Neural progenitor cell (in vitro differentiated cells): ENCODE measurements around the gene ALKAL2. TPM values are rescaled to one million over a fixed set of nuclear protein-coding genes. Genes with fewer than 3 reads are reported as not detected.

ENCODE experiments used
- DNase-seq: peaks from one replicate; pipeline ENCODE4 v3.0.0-alpha.2; 2016; ENCODE audit warnings: low spot score
- H2AFZ ChIP-seq: fragments of 200-600 bp; sonication (generic); replicated peaks from 2 replicates; pipeline ENCODE4 v1.6.1; 2016; ENCODE audit warnings: antibody characterized with exemption
- H3F3A ChIP-seq: fragments of 200-600 bp; sonication (generic); 2 replicates; pipeline ENCODE4 v1.6.1; 2016; ENCODE audit warnings: antibody characterized with exemption, low read depth
- H3K27ac ChIP-seq: fragments of 200-600 bp; sonication (generic); 2 replicates; pipeline ENCODE4 v1.5.1; 2016; ENCODE audit warnings: mild to moderate bottlenecking
- H3K27me3 ChIP-seq: fragments of 200-600 bp; sonication (generic); 2 replicates; pipeline ENCODE4 v1.6.1; 2016; ENCODE audit warnings: mild to moderate bottlenecking, moderate library complexity
- H3K36me3 ChIP-seq: fragments of 200-600 bp; sonication (generic); 2 replicates; pipeline ENCODE4 v1.5.1; 2016
- H3K4me1 ChIP-seq: fragments of 200-600 bp; sonication (generic); 2 replicates; pipeline ENCODE4 v1.6.1; 2016; ENCODE audit warnings: mixed run types
- H3K4me2 ChIP-seq: fragments of 200-600 bp; sonication (generic); 2 replicates; pipeline ENCODE4 v1.6.1; 2016
- H3K4me3 ChIP-seq: fragments of 200-600 bp; sonication (generic); 2 replicates; pipeline ENCODE4 v1.5.1; 2016
- H3K79me2 ChIP-seq: fragments of 200-600 bp; sonication (generic); 2 replicates; pipeline ENCODE4 v1.6.1; 2016; ENCODE audit warnings: low read depth
- H3K9ac ChIP-seq: fragments of 200-600 bp; sonication (generic); 2 replicates; pipeline ENCODE4 v1.6.1; 2016
- H3K9me3 ChIP-seq: fragments of 200-600 bp; sonication (generic); 2 replicates; pipeline ENCODE4 v1.5.1; 2016; ENCODE audit warnings: low read depth
- H4K20me1 ChIP-seq: fragments of 200-600 bp; sonication (generic); 2 replicates; pipeline ENCODE4 v1.6.1; 2016; ENCODE audit warnings: low read depth
- H3K27ac Mint-ChIP-seq: 3 replicates; pipeline ENCODE4 v1.8.0; 2021; ENCODE audit warnings: mixed read lengths
- H3K27me3 Mint-ChIP-seq: 2 replicates; pipeline ENCODE4 v1.8.0; 2022; ENCODE audit warnings: low read depth, mild to moderate bottlenecking, inconsistent platforms, moderate library complexity, mixed read lengths; ENCODE audit not compliant: insufficient read depth
- H3K36me3 Mint-ChIP-seq: 3 replicates; pipeline ENCODE4 v1.8.0; 2021; ENCODE audit warnings: mixed read lengths
- H3K4me1 Mint-ChIP-seq: 3 replicates; pipeline ENCODE4 v1.8.0; 2021; ENCODE audit warnings: mixed read lengths
- H3K4me3 Mint-ChIP-seq: 3 replicates; pipeline ENCODE4 v1.8.0; 2021; ENCODE audit warnings: mild to moderate bottlenecking, moderate library complexity, mixed read lengths
- H3K9me3 Mint-ChIP-seq: 3 replicates; pipeline ENCODE4 v1.8.0; 2020; ENCODE audit warnings: mixed read lengths
- EZH2 ChIP-seq: fragments of 200-600 bp; sonication (generic); IDR thresholded peaks from 2 replicates; pipeline ENCODE4 v1.6.1; 2017; ENCODE audit warnings: antibody characterized with exemption, mild to moderate bottlenecking, moderate library complexity
- EZH2phosphoT487 ChIP-seq: fragments of 200-600 bp; sonication (generic); IDR thresholded peaks from 2 replicates; pipeline ENCODE4 v1.6.1; 2017; ENCODE audit warnings: antibody characterized with exemption
- total RNA-seq: library from RNA; depleted of rRNA; stranded (reverse); fragments of >200 nt; gene quantifications from 2 replicates; pipeline ENCODE4 v1.2.3, GENCODE V29; 2015; ENCODE audit warnings: low replicate concordance
- TF ChIP-seq, protein P1 (sequence below): fragments of 200-600 bp; sonication (generic); IDR thresholded peaks from 2 replicates; pipeline ENCODE4 v1.5.1; 2017; ENCODE audit warnings: antibody characterized with exemption, mild to moderate bottlenecking

The ALKAL2 gene
- total RNA-seq, 1 donor from 2014 or later, result not detected

DNA sequence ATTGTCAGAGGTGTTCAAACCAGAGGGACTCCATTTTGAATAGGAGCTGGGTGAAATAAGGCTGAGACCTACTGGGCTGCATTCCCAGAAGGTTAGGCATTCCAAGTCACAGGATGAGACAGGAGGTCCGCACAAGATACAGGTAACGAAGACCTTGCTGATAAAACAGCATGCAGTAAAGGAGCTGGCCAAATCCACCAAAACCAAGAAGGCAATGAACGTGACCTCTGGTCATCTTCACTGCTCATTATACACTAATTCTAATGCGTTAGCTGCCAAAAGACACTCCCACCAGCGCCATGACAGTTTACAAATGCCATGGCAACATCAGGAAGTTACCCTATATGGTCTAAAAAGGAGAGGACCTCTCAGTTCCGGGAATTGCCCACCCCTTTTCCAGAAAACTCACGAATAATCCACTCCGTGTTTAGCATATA is 34.7 kb downstream of the ALKAL2 start:
- H3K9me3 ChIP-seq, result peaks cover 4% of the 10 kb centered on the region
- no peak overlapping the region for H3K4me3 ChIP-seq
- Mint-ChIP-seq H3K27ac (no peak overlapping the region), H3K9me3 (peaks cover 9% of the 10 kb centered on the region), H3K36me3 (peaks cover 13% of the 10 kb centered on the region), H3K27me3 (no peaks in the 10 kb centered on the region), H3K4me3 (no peak overlapping the region), H3K4me1 (peaks cover 6% of the 10 kb centered on the region)
- no peak overlapping the region for H2AFZ ChIP-seq
- H4K20me1 ChIP-seq, result no peaks in the 10 kb centered on the region
- H3K4me1 ChIP-seq, result no peaks in the 10 kb centered on the region
- H3K27ac ChIP-seq, result no peak overlapping the region
- no peak for DNase-seq
- no peaks in the 10 kb centered on the region for H3K36me3 ChIP-seq
- TF ChIP-seq, protein P1, sequence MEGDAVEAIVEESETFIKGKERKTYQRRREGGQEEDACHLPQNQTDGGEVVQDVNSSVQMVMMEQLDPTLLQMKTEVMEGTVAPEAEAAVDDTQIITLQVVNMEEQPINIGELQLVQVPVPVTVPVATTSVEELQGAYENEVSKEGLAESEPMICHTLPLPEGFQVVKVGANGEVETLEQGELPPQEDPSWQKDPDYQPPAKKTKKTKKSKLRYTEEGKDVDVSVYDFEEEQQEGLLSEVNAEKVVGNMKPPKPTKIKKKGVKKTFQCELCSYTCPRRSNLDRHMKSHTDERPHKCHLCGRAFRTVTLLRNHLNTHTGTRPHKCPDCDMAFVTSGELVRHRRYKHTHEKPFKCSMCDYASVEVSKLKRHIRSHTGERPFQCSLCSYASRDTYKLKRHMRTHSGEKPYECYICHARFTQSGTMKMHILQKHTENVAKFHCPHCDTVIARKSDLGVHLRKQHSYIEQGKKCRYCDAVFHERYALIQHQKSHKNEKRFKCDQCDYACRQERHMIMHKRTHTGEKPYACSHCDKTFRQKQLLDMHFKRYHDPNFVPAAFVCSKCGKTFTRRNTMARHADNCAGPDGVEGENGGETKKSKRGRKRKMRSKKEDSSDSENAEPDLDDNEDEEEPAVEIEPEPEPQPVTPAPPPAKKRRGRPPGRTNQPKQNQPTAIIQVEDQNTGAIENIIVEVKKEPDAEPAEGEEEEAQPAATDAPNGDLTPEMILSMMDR, result no peak
- TF ChIP-seq EZH2phosphoT487 (no peak), EZH2 (no peak)
- H3K9ac ChIP-seq, result no peak overlapping the region
- H3K4me2 ChIP-seq, result no peak overlapping the region
- H3K27me3 ChIP-seq, result no peaks in the 10 kb centered on the region
- no peaks in the 10 kb centered on the region for H3K79me2 ChIP-seq
- no peaks in the 10 kb centered on the region for H3F3A ChIP-seq

DNA sequence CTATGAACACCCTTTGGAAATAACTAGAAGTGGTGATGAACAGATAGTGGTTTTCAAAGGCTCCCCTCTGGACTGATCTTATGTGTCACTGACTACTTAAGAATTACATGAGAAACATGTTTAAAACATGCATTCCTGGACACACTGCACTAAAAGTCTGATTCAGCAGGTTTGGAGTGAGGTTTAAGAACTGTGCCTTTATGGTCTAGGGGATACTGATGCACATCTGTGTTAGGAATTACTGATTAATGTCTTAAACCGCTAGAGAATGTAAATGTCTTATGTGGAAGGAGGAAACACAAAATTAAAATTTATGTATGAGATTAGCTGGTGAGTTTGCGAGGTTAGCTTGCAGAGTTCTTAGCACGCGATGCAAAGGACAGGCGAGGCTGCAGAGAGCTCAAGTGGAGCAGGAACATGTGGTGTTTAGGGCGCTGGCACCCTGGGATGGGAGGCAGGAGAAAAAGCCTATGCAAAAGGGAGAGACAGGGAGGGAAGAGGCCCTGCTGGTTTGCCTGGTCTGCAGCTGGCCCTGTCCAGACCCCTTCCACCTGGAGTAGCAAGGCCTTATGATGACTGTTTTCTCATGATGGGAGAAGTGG is 35.8 kb downstream of the ALKAL2 start:
- Histone ChIP-seq H2AFZ (no peak overlapping the region), H3K4me1 (no peaks in the 10 kb centered on the region), H3K4me3 (no peak overlapping the region), H3K27ac (no peak overlapping the region), H3K36me3 (no peaks in the 10 kb centered on the region), H3K4me2 (no peak overlapping the region), H4K20me1 (no peaks in the 10 kb centered on the region), H3K9me3 (peaks cover 4% of the 10 kb centered on the region), H3K9ac (no peak overlapping the region), H3K27me3 (no peaks in the 10 kb centered on the region), H3K79me2 (no peaks in the 10 kb centered on the region), H3F3A (no peaks in the 10 kb centered on the region)
- Mint-ChIP-seq H3K9me3 (peaks cover 3% of the 10 kb centered on the region), H3K4me3 (no peak overlapping the region), H3K36me3 (peaks cover 8% of the 10 kb centered on the region), H3K27ac (no peak overlapping the region), H3K27me3 (no peaks in the 10 kb centered on the region), H3K4me1 (peaks cover 6% of the 10 kb centered on the region)
- no peak for TF ChIP-seq EZH2phosphoT487
- TF ChIP-seq, protein P1, result no peak
- no peak for TF ChIP-seq EZH2
- no peak for DNase-seq

DNA sequence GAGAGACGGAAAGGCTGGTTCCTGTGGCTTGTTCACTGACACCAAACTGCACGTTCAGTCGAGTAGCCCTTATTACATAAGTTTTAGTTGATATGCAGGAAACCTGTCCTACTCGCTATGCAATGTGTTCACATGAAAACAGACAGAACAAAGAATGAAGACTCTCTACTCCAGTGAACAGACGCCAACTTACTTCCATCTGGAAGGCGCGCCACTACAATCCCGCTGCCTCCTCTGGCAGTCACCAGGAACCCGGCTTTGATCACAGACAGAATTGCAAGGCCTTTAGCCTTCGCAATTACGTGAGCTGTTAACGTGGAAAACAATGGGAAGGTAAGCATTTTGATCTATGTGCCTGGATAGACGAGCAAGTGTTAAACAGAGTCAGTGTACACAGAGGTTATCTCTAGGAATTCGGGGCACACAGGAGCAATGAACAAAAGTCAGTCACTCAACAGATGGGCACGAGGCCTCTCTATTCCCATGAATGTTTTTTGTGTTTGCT is 38.3 kb downstream of the ALKAL2 start:
- Histone ChIP-seq H3K4me3 (no peak overlapping the region), H3K27ac (no peak overlapping the region), H2AFZ (no peak overlapping the region), H4K20me1 (no peaks in the 10 kb centered on the region), H3K79me2 (no peaks in the 10 kb centered on the region), H3K9me3 (no peaks in the 10 kb centered on the region), H3K36me3 (no peaks in the 10 kb centered on the region), H3K4me2 (no peak overlapping the region), H3F3A (no peaks in the 10 kb centered on the region), H3K4me1 (no peaks in the 10 kb centered on the region), H3K27me3 (no peaks in the 10 kb centered on the region), H3K9ac (no peak overlapping the region)
- H3K9me3 Mint-ChIP-seq, result no peaks in the 10 kb centered on the region
- TF ChIP-seq EZH2phosphoT487 (no peak), EZH2 (no peak)
- TF ChIP-seq, protein P1, result no peak
- peaks cover 5% of the 10 kb centered on the region for H3K4me1 Mint-ChIP-seq
- H3K27ac Mint-ChIP-seq, result no peak overlapping the region
- peaks cover 15% of the 10 kb centered on the region for H3K36me3 Mint-ChIP-seq
- DNase-seq, result no peak
- no peaks in the 10 kb centered on the region for H3K27me3 Mint-ChIP-seq
- no peak overlapping the region for H3K4me3 Mint-ChIP-seq
